ENCODE results near the gene SYNPO2. TPM values are rescaled to one million over a fixed set of nuclear protein-coding genes. Genes with fewer than 3 reads are reported as not detected.

SYNPO2 gene
- total RNA-seq, 1 experiment from 2014 or later = 0.04 TPM

- no peak overlapping the region for H3K9ac ChIP-seq (ENCODE audit: low read length)
- no peaks in the 10 kb centered on the region for H3K27me3 ChIP-seq (ENCODE audit: low read length)
- POLR2A ChIA-PET (ENCODE audit: unreplicated experiment) = no interaction called here
- ATAC-seq = no peak
- no peak overlapping the region for H3K27ac ChIP-seq (ENCODE audit: low read length)
- H3K4me3 ChIP-seq (ENCODE audit: low read length) = no peak overlapping the region
- no peaks in the 10 kb centered on the region for H3K79me2 ChIP-seq (ENCODE audit: low read length)
- TF ChIP-seq EZH2phosphoT487 (IDR thresholded peaks at IDR 0.05; ENCODE audit: borderline replicate concordance, low read length) = no peak
- TF ChIP-seq EZH2 (IDR thresholded peaks at IDR 0.05; ENCODE audit: low read length, unreplicated experiment) = no peak
- TF ChIP-seq CTCF (conservative IDR thresholded peaks at IDR 0.05; ENCODE audit: low read depth, low read length) = no peak
- H3K4me1 ChIP-seq (ENCODE audit: insufficient read depth, low read length) = peaks cover 2% of the 10 kb centered on the region; the same call in 1 of the 2 replicates
- H3K9me2 ChIP-seq (replicated peaks; ENCODE audit: low read length) = no peaks in the 10 kb centered on the region
- H3K36me3 ChIP-seq (ENCODE audit: low read depth, low read length) = no peaks in the 10 kb centered on the region
- intact Hi-C loops (cut with micrococcal nuclease) = no loop called here
- H3F3A ChIP-seq (ENCODE audit: low read length, unreplicated experiment) = no peaks in the 10 kb centered on the region
- H3K4me2 ChIP-seq (ENCODE audit: low read length) = no peak overlapping the region
- CTCF ChIA-PET = no interaction called here
- H2AFZ ChIP-seq (ENCODE audit: low read length) = no peak overlapping the region
- no peaks in the 10 kb centered on the region for H4K20me1 ChIP-seq (ENCODE audit: low read length)
- no TSS peak for BruUV-seq (replicated peaks)
- no peaks in the 10 kb centered on the region for H3K9me3 ChIP-seq (ENCODE audit: low read length)
- no peak for DNase-seq
These were observed 60.0 kb downstream of the SYNPO2 start for GRCh38 chr4:118948545-118949144.

GRCh38 chr4:118950224-118950623, 61.6 kb downstream of the SYNPO2 start:
- ChIA-PET CTCF (no interaction called here), POLR2A (ENCODE audit: unreplicated experiment) (no interaction called here)
- Histone ChIP-seq H3K9me2 (replicated peaks; ENCODE audit: low read length) (no peaks in the 10 kb centered on the region), H3K9me3 (ENCODE audit: low read length) (no peaks in the 10 kb centered on the region), H2AFZ (ENCODE audit: low read length) (no peak overlapping the region), H3K36me3 (ENCODE audit: low read depth, low read length) (no peaks in the 10 kb centered on the region), H3K9ac (ENCODE audit: low read length) (no peak overlapping the region), H3K4me2 (ENCODE audit: low read length) (no peak overlapping the region), H4K20me1 (ENCODE audit: low read length) (no peaks in the 10 kb centered on the region), H3K79me2 (ENCODE audit: low read length) (no peaks in the 10 kb centered on the region), H3F3A (ENCODE audit: low read length, unreplicated experiment) (no peaks in the 10 kb centered on the region), H3K4me3 (ENCODE audit: low read length) (no peak overlapping the region), H3K4me1 (ENCODE audit: insufficient read depth, low read length) (peaks cover 7% of the 10 kb centered on the region; the same call in 1 of the 2 replicates), H3K27me3 (ENCODE audit: low read length) (no peaks in the 10 kb centered on the region), H3K27ac (ENCODE audit: low read length) (no peak overlapping the region)
- DNase-seq = no peak
- TF ChIP-seq EZH2phosphoT487 (IDR thresholded peaks at IDR 0.05; ENCODE audit: borderline replicate concordance, low read length) (no peak), EZH2 (IDR thresholded peaks at IDR 0.05; ENCODE audit: low read length, unreplicated experiment) (no peak), CTCF (conservative IDR thresholded peaks at IDR 0.05; ENCODE audit: low read depth, low read length) (no peak)
- ATAC-seq = no peak
- no TSS peak for BruUV-seq (replicated peaks)
- intact Hi-C loops (cut with micrococcal nuclease) = loop anchor here (5.0 kb wide), 2 partner anchors 58 to 178 kb away; no protein-coding TSS in a partner anchor

- Histone ChIP-seq H3K36me3 (ENCODE audit: low read depth, low read length) (no peaks in the 10 kb centered on the region), H3K27ac (ENCODE audit: low read length) (no peak overlapping the region), H3K4me2 (ENCODE audit: low read length) (no peak overlapping the region), H3K9me3 (ENCODE audit: low read length) (no peaks in the 10 kb centered on the region), H3K4me3 (ENCODE audit: low read length) (no peak overlapping the region), H3K9ac (ENCODE audit: low read length) (no peak overlapping the region), H4K20me1 (ENCODE audit: low read length) (no peaks in the 10 kb centered on the region), H3K79me2 (ENCODE audit: low read length) (no peaks in the 10 kb centered on the region), H3F3A (ENCODE audit: low read length, unreplicated experiment) (no peaks in the 10 kb centered on the region), H3K27me3 (ENCODE audit: low read length) (no peaks in the 10 kb centered on the region), H3K4me1 (ENCODE audit: insufficient read depth, low read length) (peaks cover 7% of the 10 kb centered on the region; the same call in 1 of the 2 replicates), H3K9me2 (replicated peaks; ENCODE audit: low read length) (no peaks in the 10 kb centered on the region), H2AFZ (ENCODE audit: low read length) (no peak overlapping the region)
- ATAC-seq (no peak), DNase-seq (no peak)
- ChIA-PET CTCF (no interaction called here), POLR2A (ENCODE audit: unreplicated experiment) (no interaction called here)
- BruUV-seq (replicated peaks) = no TSS peak
- TF ChIP-seq CTCF (conservative IDR thresholded peaks at IDR 0.05; ENCODE audit: low read depth, low read length) (no peak), EZH2 (IDR thresholded peaks at IDR 0.05; ENCODE audit: low read length, unreplicated experiment) (no peak)
- intact Hi-C loops (cut with micrococcal nuclease) = loop anchor here (5.0 kb wide), 2 partner anchors 59 to 179 kb away; no protein-coding TSS in a partner anchor
These were observed 62.4 kb downstream of the SYNPO2 start for GRCh38 chr4:118950929-118951570.
